ENCODE data around the gene PKD1. TPM values are rescaled to one million over a fixed set of nuclear protein-coding genes. Genes with fewer than 3 reads are reported as not detected.

PKD1 gene
- total RNA-seq, 6 donors from 2014 or later, result 75.4 to 567 (median 106) TPM

DNA sequence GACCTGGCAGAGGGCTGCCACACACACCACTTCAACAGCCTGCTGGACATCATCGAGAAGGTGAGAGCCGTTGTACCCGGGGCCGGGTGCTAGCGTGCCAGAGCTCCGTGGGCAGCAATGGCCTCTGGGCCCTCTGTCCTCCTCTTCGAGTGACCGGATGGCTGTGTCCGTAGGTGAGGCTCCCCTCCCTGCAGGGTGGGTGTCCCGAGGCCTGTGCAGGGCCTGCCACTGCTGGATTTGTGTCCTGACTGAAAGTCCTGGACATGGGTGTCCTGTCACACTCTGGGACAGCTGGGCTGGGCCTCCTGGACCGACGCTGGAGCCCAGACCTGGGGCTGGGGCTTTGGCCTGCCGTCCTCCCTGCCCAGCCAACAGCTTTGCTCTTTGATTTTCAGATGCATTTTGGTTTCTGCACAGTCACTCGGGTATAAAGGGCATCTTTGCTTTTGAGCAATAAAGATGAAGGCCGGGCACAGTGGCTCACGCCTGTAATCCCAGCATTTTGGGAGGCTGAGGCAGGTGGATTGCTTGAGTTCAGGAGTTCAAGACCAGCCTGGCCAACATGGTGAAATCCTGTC lies 71.2 kb downstream of the PKD1 start:
- Histone ChIP-seq H3K4me3 (no peak overlapping the region), H3K9me3 (no peaks in the 10 kb centered on the region), H3K4me1 (no peaks in the 10 kb centered on the region), H3K36me3 (peaks cover 5 to 96% (median 72%) of the 10 kb centered on the region in 4 donors), H3K27ac (no peak overlapping the region), H3K27me3 (no peaks in the 10 kb centered on the region)
- TF ChIP-seq, protein P1, sequence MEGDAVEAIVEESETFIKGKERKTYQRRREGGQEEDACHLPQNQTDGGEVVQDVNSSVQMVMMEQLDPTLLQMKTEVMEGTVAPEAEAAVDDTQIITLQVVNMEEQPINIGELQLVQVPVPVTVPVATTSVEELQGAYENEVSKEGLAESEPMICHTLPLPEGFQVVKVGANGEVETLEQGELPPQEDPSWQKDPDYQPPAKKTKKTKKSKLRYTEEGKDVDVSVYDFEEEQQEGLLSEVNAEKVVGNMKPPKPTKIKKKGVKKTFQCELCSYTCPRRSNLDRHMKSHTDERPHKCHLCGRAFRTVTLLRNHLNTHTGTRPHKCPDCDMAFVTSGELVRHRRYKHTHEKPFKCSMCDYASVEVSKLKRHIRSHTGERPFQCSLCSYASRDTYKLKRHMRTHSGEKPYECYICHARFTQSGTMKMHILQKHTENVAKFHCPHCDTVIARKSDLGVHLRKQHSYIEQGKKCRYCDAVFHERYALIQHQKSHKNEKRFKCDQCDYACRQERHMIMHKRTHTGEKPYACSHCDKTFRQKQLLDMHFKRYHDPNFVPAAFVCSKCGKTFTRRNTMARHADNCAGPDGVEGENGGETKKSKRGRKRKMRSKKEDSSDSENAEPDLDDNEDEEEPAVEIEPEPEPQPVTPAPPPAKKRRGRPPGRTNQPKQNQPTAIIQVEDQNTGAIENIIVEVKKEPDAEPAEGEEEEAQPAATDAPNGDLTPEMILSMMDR (IDR thresholded peaks at IDR 0.05), result no peak
- TF ChIP-seq POLR2AphosphoS5 (IDR thresholded peaks at IDR 0.05) (no peak), POLR2A (IDR thresholded peaks at IDR 0.05) (no peak), EP300 (IDR thresholded peaks at IDR 0.05) (no peak)
- ATAC-seq (ENCODE audit: low FRiP score in 2 of 2) (no peak), DNase-seq (peak in 1 of 2 donors; percentile 61)
- 93 to 94% methylated on average over 10 to 16 of the region's 16 CpGs for WGBS, 2 donors

DNA sequence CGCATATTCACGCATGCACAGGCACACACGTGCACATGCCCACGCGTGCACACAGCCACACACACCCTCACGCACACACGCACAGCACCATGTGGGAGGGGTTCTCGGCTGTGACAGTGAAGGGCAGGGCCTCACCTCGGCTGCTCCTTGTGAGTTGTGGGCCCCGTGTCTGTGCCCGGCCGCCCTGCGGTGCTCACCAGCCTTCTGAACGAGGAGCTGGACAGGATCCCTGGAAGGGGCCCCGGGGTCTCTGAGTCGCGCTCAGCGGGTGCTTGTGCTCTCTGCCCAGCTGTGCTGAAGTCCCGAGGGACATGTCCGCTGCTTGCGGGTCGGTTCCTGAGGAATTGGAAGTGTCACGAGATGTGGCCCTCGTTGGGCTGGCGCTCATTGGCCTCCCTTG lies 71.8 kb downstream of the PKD1 start:
- peak in 1 of 2 donors; percentile 81 for DNase-seq
- H3K27me3 ChIP-seq, result no peaks in the 10 kb centered on the region
- TF ChIP-seq POLR2AphosphoS5 (IDR thresholded peaks at IDR 0.05), result no peak
- no peak for TF ChIP-seq POLR2A (IDR thresholded peaks at IDR 0.05)
- TF ChIP-seq EP300 (IDR thresholded peaks at IDR 0.05), result no peak
- TF ChIP-seq, protein P1 (IDR thresholded peaks at IDR 0.05), result no peak
- 94% methylated on average over 11 to 25 of the region's 25 CpGs for WGBS, 2 donors
- no peaks in the 10 kb centered on the region for H3K4me1 ChIP-seq
- H3K27ac ChIP-seq, result no peak overlapping the region
- no peak overlapping the region for H3K4me3 ChIP-seq
- no peak for ATAC-seq (ENCODE audit: low FRiP score in 2 of 2)
- H3K9me3 ChIP-seq, result no peaks in the 10 kb centered on the region
- H3K36me3 ChIP-seq, result peaks cover 4 to 96% (median 70%) of the 10 kb centered on the region in 4 donors

DNA sequence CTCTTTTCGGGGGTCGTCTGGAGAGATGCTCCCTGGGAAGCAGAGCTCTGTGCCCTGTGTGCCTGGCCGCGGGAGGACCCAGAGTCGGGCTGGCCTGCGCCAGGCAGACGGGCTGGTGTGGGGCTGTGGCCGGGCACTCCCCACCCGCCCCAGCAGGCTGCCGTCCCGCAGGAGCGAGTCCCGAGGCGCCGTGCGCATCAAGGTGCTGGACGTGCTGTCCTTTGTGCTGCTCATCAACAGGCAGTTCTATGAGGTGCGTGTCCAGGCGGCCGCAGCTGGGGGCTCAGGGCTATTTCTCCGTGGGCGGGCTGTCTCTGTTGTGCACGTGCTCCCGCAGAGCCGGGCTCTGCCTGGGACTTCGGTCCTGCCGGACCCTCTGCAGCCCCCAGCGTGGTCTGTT lies 72.9 kb downstream of the PKD1 start:
- 93 to 95% methylated on average over 8 to 28 of the region's 28 CpGs for WGBS, 2 donors

DNA sequence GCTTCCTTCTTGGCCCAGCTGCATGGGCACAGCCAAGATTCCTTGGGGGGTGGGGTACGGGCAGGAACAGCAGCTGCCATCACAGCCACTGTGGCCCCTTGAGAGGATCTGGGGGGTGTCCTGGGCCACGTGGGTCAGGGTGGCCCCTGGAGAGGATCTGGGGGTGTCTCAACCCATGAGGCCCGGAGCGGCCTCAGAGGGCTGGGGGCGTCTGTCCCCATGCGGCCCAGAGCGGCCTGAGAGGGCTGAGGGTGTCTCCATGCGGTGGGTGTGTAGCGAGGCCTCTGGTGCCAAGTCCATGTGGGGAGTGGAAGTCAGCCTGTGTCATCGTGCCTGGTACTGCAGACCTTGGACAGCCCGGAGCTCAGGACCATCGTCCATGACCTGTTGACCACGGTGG lies 74.2 kb downstream of the PKD1 start:
- 96 to 97% methylated on average over 11 to 13 of the region's 13 CpGs for WGBS, 2 donors
- Histone ChIP-seq H3K9me3 (no peaks in the 10 kb centered on the region), H3K27me3 (no peaks in the 10 kb centered on the region), H3K4me1 (no peaks in the 10 kb centered on the region), H3K4me3 (no peak overlapping the region), H3K27ac (no peak overlapping the region), H3K36me3 (peaks cover 3 to 93% (median 81%) of the 10 kb centered on the region in 4 donors)
- DNase-seq (peak in 1 of 2 donors; percentile 61), ATAC-seq (ENCODE audit: low FRiP score in 2 of 2) (no peak)
- TF ChIP-seq POLR2AphosphoS5 (IDR thresholded peaks at IDR 0.05), result no peak
- TF ChIP-seq POLR2A (IDR thresholded peaks at IDR 0.05), result no peak
- TF ChIP-seq EP300 (IDR thresholded peaks at IDR 0.05), result no peak
- TF ChIP-seq, protein P1 (IDR thresholded peaks at IDR 0.05), result no peak

More for the DNA sequence above, 72.9 kb downstream of the PKD1 start:
- Histone ChIP-seq H3K4me3 (no peak overlapping the region), H3K27ac (no peak overlapping the region), H3K9me3 (no peaks in the 10 kb centered on the region), H3K4me1 (no peaks in the 10 kb centered on the region), H3K36me3 (peaks cover 3 to 95% (median 74%) of the 10 kb centered on the region in 4 donors), H3K27me3 (no peaks in the 10 kb centered on the region)
- no peak for ATAC-seq (ENCODE audit: low FRiP score in 2 of 2)
- TF ChIP-seq EP300 (IDR thresholded peaks at IDR 0.05) (no peak), POLR2AphosphoS5 (IDR thresholded peaks at IDR 0.05) (no peak)
- TF ChIP-seq, protein P1 (IDR thresholded peaks at IDR 0.05), result no peak
- peak in 1 of 2 donors; percentile 80 for DNase-seq

DNA sequence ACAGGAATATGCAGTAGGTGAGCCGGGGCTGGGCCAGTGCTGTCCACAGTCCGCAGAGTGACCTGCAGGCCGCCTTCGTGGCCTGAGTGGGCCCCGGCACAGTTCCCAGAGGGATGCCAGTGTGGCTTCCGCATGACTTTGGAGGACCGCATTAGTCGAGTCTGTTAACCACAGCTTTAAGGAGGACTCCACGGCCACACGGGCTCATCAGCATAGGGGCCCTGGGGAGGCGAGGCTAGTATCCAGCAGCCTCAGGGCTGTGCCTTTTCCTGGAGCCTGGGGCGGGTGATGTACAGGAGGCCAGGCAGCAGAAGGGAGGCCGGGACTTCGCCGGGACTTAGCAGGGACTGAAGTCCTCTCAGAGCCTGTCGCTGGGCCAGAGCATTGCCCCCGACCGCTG lies 74.7 kb downstream of the PKD1 start:
- TF ChIP-seq POLR2A (IDR thresholded peaks at IDR 0.05) (no peak), EP300 (IDR thresholded peaks at IDR 0.05) (no peak), POLR2AphosphoS5 (IDR thresholded peaks at IDR 0.05) (no peak)
- TF ChIP-seq, protein P1 (IDR thresholded peaks at IDR 0.05), result no peak
- H3K4me3 ChIP-seq, result no peak overlapping the region
- DNase-seq (peak in 1 of 2 donors; percentile 57), ATAC-seq (ENCODE audit: low FRiP score in 2 of 2) (no peak)
- no peaks in the 10 kb centered on the region for H3K9me3 ChIP-seq
- H3K4me1 ChIP-seq, result no peaks in the 10 kb centered on the region
- H3K36me3 ChIP-seq, result peaks cover 3 to 91% (median 79%) of the 10 kb centered on the region in 4 donors
- H3K27me3 ChIP-seq, result no peaks in the 10 kb centered on the region
- WGBS, 2 donors, result 98 to 100% methylated on average over 4 to 18 of the region's 18 CpGs
- H3K27ac ChIP-seq, result no peak overlapping the region
